Glomerular visceral epithelial cell (primary cell): Measurements from ENCODE around the gene SRGAP3.

Source experiments
- DNase-seq: peaks from one replicate; pipeline ENCODE4 v3.0.0-alpha.2; 2016; ENCODE audit errors: extremely low spot score

The SRGAP3 gene

GRCh38 chr3:9059489-9060400 lies 189.7 kb downstream of the SRGAP3 start:
- no peak for DNase-seq

- DNase-seq, result no peak
Observed at GRCh38 chr3:9056581-9056980, 192.9 kb downstream of the SRGAP3 start.

GRCh38 chr3:9047452-9048346 lies 201.7 kb downstream of the SRGAP3 start:
- DNase-seq, result no peak

DNA sequence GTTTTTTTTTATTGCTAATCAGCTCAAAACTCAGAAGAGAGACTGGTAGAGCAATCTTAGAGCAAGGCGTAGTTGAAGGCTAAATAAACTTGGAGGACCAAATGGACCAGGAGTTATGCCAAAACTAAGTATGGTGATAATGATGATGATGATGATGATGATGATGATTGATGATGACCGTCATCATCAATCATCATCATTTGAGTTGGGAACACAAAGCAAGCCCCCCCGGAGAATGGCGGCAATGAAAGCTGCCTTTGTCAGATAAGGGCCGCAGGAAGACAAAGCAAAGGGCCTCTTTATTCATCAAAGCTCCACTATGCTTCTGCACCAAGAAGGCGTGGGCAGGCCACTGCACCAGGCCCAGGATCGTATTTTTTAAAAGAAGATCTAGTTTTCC lies 204.1 kb downstream of the SRGAP3 start:
- no peak for DNase-seq

GRCh38 chr3:9043063-9043462 lies 206.4 kb downstream of the SRGAP3 start:
- no peak for DNase-seq

DNA sequence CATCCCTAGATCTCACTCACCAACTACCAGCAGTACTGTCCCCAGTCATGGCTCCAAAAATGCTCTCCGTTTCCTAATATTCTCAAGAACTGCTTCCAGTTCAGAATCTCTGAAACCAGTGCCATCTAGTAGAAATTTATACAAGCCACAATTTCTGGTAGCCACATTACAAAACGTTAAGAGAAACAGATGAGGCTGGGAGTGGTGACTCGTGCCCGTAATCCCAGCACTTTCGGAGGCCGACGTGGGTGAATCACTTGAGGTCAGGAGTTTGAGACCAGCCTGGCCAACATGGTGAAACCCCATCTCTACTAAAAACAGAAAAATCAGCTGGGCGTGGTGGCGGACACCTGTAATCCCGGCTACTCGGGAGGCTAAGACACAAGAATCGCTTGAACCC lies 207.8 kb downstream of the SRGAP3 start:
- DNase-seq, result no peak

DNA sequence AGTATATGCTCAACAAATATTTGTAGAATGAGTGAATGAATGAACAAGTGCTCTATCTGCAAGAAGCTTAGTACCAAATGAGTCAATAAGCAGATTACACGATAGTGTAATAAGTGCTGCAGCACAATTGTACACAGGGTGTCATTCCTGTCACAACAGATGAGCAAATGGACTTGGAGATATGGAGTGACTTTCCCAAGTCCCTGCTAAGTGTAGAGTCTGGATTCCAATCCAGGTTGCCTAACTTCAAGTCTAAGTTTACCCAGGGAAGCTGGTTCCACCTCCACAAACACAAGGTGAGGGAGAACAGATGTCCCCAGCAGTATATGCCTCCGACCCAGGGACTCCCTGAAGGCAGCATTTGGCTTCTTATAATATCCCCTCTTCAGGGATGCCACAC lies 208.4 kb downstream of the SRGAP3 start:
- DNase-seq, result no peak

DNA sequence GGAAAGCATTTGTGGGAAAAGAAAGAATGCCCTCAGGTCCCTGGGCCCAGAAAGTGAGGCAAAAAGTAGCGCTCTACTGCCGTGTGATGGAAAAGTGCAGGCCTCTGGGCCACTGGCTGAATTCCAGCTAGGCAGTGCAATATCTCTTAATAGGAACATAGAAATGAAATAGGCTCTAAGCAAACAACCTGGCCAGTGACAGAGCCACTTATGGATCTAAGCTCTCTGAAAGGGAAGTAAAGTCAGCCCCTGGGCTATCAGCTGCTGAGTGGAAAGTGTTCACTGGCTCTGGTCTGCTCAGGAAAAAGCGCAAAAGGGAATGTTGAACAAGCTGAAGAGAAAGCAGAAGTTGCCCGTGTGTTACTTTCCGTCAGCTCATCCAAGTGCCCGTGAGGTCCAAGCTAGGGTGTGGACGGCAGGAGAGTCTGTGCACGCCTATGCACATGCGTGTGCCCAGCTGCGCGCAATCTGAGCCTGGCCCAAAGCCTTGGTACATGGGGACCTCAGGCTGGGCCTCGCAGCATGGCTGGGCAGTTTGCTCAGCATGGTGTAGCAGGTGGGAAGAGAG lies 212.2 kb downstream of the SRGAP3 start:
- no peak for DNase-seq

GRCh38 chr3:9036404-9037131 lies 212.9 kb downstream of the SRGAP3 start:
- DNase-seq, result no peak

- no peak for DNase-seq
Observed at GRCh38 chr3:9035961-9036360, 213.5 kb downstream of the SRGAP3 start.

DNA sequence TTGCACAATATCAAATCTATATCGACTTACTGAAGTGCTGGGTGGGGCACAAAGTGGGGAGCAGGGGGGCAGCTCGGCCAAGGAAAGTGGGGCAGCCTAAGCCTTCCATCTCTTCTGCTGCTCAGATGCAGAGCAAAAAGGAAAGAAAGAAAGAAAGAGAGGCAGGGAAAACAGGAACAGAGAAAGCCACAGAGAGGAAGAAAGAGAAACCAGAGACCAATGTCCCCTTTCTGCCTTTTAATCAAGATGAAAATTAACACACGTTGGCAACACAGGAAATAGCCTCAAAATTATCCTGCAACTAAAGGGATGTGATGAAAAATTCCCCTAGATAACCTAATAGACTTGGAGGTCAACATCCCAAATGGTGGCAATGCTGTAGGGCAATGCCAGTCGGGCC lies 214.0 kb downstream of the SRGAP3 start:
- DNase-seq, result no peak

GRCh38 chr3:9033867-9034266 lies 215.6 kb downstream of the SRGAP3 start:
- DNase-seq, result no peak

- no peak for DNase-seq
Observed at GRCh38 chr3:9032231-9032777, 217.1 kb downstream of the SRGAP3 start.

- no peak for DNase-seq
Observed at GRCh38 chr3:9030034-9030433, 219.4 kb downstream of the SRGAP3 start.

DNA sequence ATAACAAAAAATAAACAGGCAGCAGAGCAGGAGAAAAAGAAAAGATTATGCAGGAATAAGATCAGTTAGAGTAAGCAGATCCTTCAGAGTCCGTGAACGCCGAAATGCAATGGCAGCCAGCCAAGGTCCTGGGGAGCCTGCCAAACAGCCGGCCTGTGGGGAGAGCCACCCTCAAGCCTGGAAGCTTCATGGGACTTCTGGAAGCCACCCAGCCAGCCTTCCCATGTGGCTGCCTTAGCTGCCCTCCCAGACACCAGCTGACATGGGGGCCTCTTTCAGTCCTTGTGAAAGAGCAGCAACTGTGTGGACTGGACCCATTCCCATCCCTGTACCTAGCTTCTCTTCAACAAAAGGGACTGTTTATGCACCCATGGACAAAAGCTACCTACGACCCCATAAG lies 221.3 kb downstream of the SRGAP3 start:
- no peak for DNase-seq

- DNase-seq, result no peak
Observed at GRCh38 chr3:9026320-9027045, 223.0 kb downstream of the SRGAP3 start.

- no peak for DNase-seq
Observed at GRCh38 chr3:9024341-9024740, 225.1 kb downstream of the SRGAP3 start.

DNA sequence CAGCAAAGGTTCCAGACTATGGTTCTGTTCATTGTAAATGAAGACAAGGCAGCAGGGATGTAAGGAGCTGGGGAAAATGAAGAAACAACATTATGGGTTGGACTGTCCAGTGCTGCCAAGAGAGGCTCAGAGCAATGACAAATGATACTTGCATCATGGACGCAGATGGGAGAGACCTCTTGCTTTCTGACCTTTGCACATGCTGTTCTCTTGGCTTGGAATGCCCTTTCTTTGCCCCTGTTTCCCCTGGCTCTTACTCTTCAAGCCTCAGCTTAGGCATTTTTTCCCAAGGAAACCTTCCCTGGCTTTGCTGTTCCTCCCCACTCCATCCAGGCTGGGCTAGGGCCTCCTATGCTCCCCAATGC lies 226.2 kb downstream of the SRGAP3 start:
- no peak for DNase-seq

GRCh38 chr3:9022305-9023225 lies 226.9 kb downstream of the SRGAP3 start:
- no peak for DNase-seq
